ENCODE measurements around the gene MEX3D. TPM values are rescaled to one million over a fixed set of nuclear protein-coding genes. Genes with fewer than 3 reads are reported as not detected.

MEX3D gene
- total RNA-seq, 1 experiment from 2014 or later, result 70.4 TPM

GRCh38 chr19:1529430-1529816 lies 38.7 kb downstream of the MEX3D start:
- no peak overlapping the region for H4K5ac ChIP-seq (ENCODE audit: insufficient read length, low read depth, low read length)
- H2BK15ac ChIP-seq (ENCODE audit: low read depth, low read length), result no peak overlapping the region
- no peak overlapping the region for H3K27ac ChIP-seq (ENCODE audit: insufficient read length, low read depth, low read length)
- H2BK120ac ChIP-seq (ENCODE audit: low read depth, low read length, poor library complexity, severe bottlenecking), result no peak overlapping the region
- no peaks in the 10 kb centered on the region for H3K79me2 ChIP-seq (ENCODE audit: insufficient read depth, low read length)
- H2BK12ac ChIP-seq (ENCODE audit: insufficient read length, low read depth, low read length), result no peak overlapping the region
- H4K20me1 ChIP-seq (ENCODE audit: control insufficient read depth, insufficient read depth, insufficient read length), result peaks cover 3% of the 10 kb centered on the region
- peaks cover 5% of the 10 kb centered on the region in 2 experiments; a peak in 3 of 4 replicates for H3K4me1 Mint-ChIP-seq
- WGBS (ENCODE audit: extremely low coverage, insufficient read length, low lambda C conversion rate), result no CpG with 5 or more reads among the region's 16 CpGs
- H3K27me3 ChIP-seq (ENCODE audit: insufficient read depth, low read length), result peaks cover 7% of the 10 kb centered on the region; the same call in 1 of the 2 replicates
- H4K91ac ChIP-seq (ENCODE audit: insufficient read length, low read depth, low read length), result no peak overlapping the region
- peaks cover 0 to 4% of the 10 kb centered on the region in 2 experiments; a peak in 3 of 5 replicates for H3K9me3 Mint-ChIP-seq
- H3K23ac ChIP-seq (ENCODE audit: insufficient read length, low read depth, low read length), result no peak overlapping the region
- H2BK5ac ChIP-seq (ENCODE audit: insufficient read length, low read length), result no peak overlapping the region
- no peak for DNase-seq
- H3K23me2 ChIP-seq (ENCODE audit: insufficient read length, low read depth, low read length, poor library complexity, severe bottlenecking), result peaks cover 2% of the 10 kb centered on the region
- H3K14ac ChIP-seq (ENCODE audit: insufficient read depth, low read length), result no peak overlapping the region
- H3K4ac ChIP-seq (ENCODE audit: low read depth, low read length), result no peak overlapping the region
- H3K4me2 ChIP-seq (ENCODE audit: insufficient read depth, insufficient read length, low read length), result no peak overlapping the region
- no peaks in the 10 kb centered on the region for H3K36me3 Mint-ChIP-seq (ENCODE audit: insufficient read depth in 1 of 3, low read depth in 3 of 3)
- no peak overlapping the region for H4K8ac ChIP-seq (replicated peaks; ENCODE audit: insufficient read length, low read depth, low read length)
- no peak overlapping the region for H2AFZ ChIP-seq (ENCODE audit: low read length)
- TF ChIP-seq CTCF (conservative IDR thresholded peaks at IDR 0.05), result no peak
- H3K27me3 Mint-ChIP-seq (ENCODE audit: low read depth), result peaks cover 45% of the 10 kb centered on the region
- no peak overlapping the region for H3K56ac ChIP-seq (ENCODE audit: insufficient read length, low read depth, low read length)
- H3K4me1 ChIP-seq (ENCODE audit: insufficient read depth, low read length), result no peaks in the 10 kb centered on the region
- H3T11ph ChIP-seq (ENCODE audit: low read length), result no peak overlapping the region
- no peak overlapping the region for H3K9ac ChIP-seq (ENCODE audit: extremely low read depth, insufficient read length, low read length)
- no peaks in the 10 kb centered on the region for H3K9me3 ChIP-seq (ENCODE audit: control insufficient read depth, low read depth, low read length)
- H3K27ac Mint-ChIP-seq, result no peak overlapping the region
- no peaks in the 10 kb centered on the region for H3K79me1 ChIP-seq (ENCODE audit: insufficient read depth, low read depth, low read length, poor library complexity, severe bottlenecking)
- H2BK20ac ChIP-seq (ENCODE audit: low read depth, low read length, poor library complexity, severe bottlenecking), result no peak overlapping the region
- H3K18ac ChIP-seq (ENCODE audit: insufficient read length, low read depth, low read length), result no peak overlapping the region
- H2AK5ac ChIP-seq (ENCODE audit: insufficient read length, low read length), result no peak overlapping the region
- H3K4me3 Mint-ChIP-seq, result no peak overlapping the region
